GM12878 (cell line): Measurements from ENCODE around the gene ABHD11. TPM values are rescaled to one million over a fixed set of nuclear protein-coding genes. Genes with fewer than 3 reads are reported as not detected.

Experiments
- ATAC-seq: fragments of 200-7000 bp; cut with Tn5 transposase; 3 replicates; pipeline ENCODE4 v1.9.1; 2020; ENCODE audit warnings: mild to moderate bottlenecking, moderate library complexity
- BruUV-seq: library from RNA; stranded (reverse); fragments of 400-500 nt; replicated peaks from 2 replicates; lab custom pipeline; 2021; lab: Mats Ljungman, UMichigan
- CTCF ChIA-PET: fragments of 300-600 bp; sonication (Branson Sonifier 250); formaldehyde crosslinking; extraction: SDS; loops from one replicate; lab custom pipeline; 2021; ENCODE audit warnings: inconsistent platforms; lab: Yijun Ruan, JAX
- POLR2A ChIA-PET: fragments of 350-600 bp; formaldehyde crosslinking; extraction: SDS; loops from one replicate; lab custom pipeline; 2021; ENCODE audit warnings: inconsistent platforms; lab: Charles Lee
- RAD21 ChIA-PET: fragments of 300-600 bp; sonication (Branson Sonifier 250); formaldehyde crosslinking; loops from one replicate; lab custom pipeline; 2023; ENCODE audit warnings: antibody characterized with exemption; ENCODE audit not compliant: unreplicated experiment; lab: Charles Lee
- SMC1A ChIA-PET: fragments of 300-600 bp; sonication (Branson Sonifier 250); formaldehyde crosslinking; loops from one replicate; lab custom pipeline; 2023; ENCODE audit not compliant: unreplicated experiment, uncharacterized antibody; lab: Charles Lee
- DNase-seq: peaks from one replicate; pipeline ENCODE4 v3.0.0-alpha.2; 2011; ENCODE audit warnings: low read depth, low spot score
- FAIRE-seq: peaks from 3 replicates; lab custom pipeline; 2011; peaks lifted over from hg19 to GRCh38; lab: Jason Lieb, UNC
- H2AFZ ChIP-seq: 2 replicates; pipeline ENCODE4 v1.6.0; 2011; ENCODE audit warnings: low read depth, low read length, control low read depth; ENCODE audit not compliant: control insufficient read depth
- H3K27ac ChIP-seq: 2 replicates; pipeline ENCODE4 v1.5.1; 2011; ENCODE audit warnings: control low read depth; ENCODE audit not compliant: control insufficient read depth, insufficient read depth
- H3K27me3 ChIP-seq, 2 experiments: replicated peaks in 1 of 2; 2 replicates each; pipeline versions ENCODE4 v1.6.0 to v1.6.1; 2011; ENCODE audit warnings: low read length in 1 of 2; ENCODE audit not compliant: control insufficient read depth in 2 of 2, insufficient read depth in 2 of 2
- H3K36me3 ChIP-seq, 2 experiments: 2 replicates each; pipeline ENCODE4 v1.5.1; 2011; ENCODE audit warnings: low read length in 1 of 2; ENCODE audit not compliant: control insufficient read depth in 2 of 2, insufficient read depth in 2 of 2
- H3K4me1 ChIP-seq: 2 replicates; pipeline ENCODE4 v1.6.1; 2011; ENCODE audit warnings: mild to moderate bottlenecking, low read length, moderate library complexity, mixed read lengths; ENCODE audit not compliant: control insufficient read depth, insufficient read depth
- H3K4me2 ChIP-seq: 2 replicates; pipeline ENCODE4 v1.6.0; 2011; ENCODE audit warnings: control low read depth; ENCODE audit not compliant: control insufficient read depth, insufficient read depth
- H3K4me3 ChIP-seq: fragments of 200-600 bp; sonication (generic); 2 replicates; pipeline ENCODE4 v1.5.1; 2016
- H3K79me2 ChIP-seq: 2 replicates; pipeline ENCODE4 v1.6.0; 2011; ENCODE audit warnings: low read length; ENCODE audit not compliant: control insufficient read depth, insufficient read depth
- H3K9ac ChIP-seq: 2 replicates; pipeline ENCODE4 v1.8.0; 2011; ENCODE audit warnings: low read length, control low read depth, mixed read lengths; ENCODE audit not compliant: control insufficient read depth, insufficient read depth
- H3K9me3 ChIP-seq: replicated peaks from 3 replicates; pipeline ENCODE4 v1.5.1; 2011; ENCODE audit warnings: mild to moderate bottlenecking, low read length; ENCODE audit not compliant: control insufficient read depth, insufficient read depth
- H4K20me1 ChIP-seq: 2 replicates; pipeline ENCODE4 v1.6.0; 2011; ENCODE audit not compliant: control insufficient read depth, insufficient read depth
- BCL11A ChIP-seq: IDR thresholded peaks from 2 replicates; pipeline ENCODE4 v1.6.1; 2011; ENCODE audit warnings: low read depth, low read length
- KDM1A ChIP-seq: fragments of 200-600 bp; sonication (generic); IDR thresholded peaks from 2 replicates; pipeline ENCODE4 v1.6.1; 2016; ENCODE audit warnings: borderline replicate concordance
- MTA3 ChIP-seq: IDR thresholded peaks from 2 replicates; pipeline ENCODE4 v1.6.1; 2012; ENCODE audit warnings: low read length, inconsistent platforms, borderline replicate concordance
- MYC ChIP-seq: IDR thresholded peaks from 2 replicates; pipeline ENCODE4 v1.6.1; 2011; ENCODE audit warnings: mild to moderate bottlenecking, low read length, moderate library complexity, inconsistent platforms; ENCODE audit not compliant: insufficient read depth, insufficient replicate concordance, insufficient read length, severe bottlenecking
- POU2F2 ChIP-seq: IDR thresholded peaks from 3 replicates; pipeline ENCODE4 v1.6.1; 2011; ENCODE audit warnings: low read depth, mild to moderate bottlenecking, low read length, borderline replicate concordance
- RCOR1 ChIP-seq: conservative IDR thresholded peaks from 2 replicates; pipeline ENCODE4 v1.6.1; 2012; ENCODE audit warnings: low read depth, low read length, improper control_type of control experiment
- SUZ12 ChIP-seq: fragments of 200-600 bp; sonication (generic); IDR thresholded peaks from one replicate; pipeline ENCODE4 v1.6.1; 2018; ENCODE audit warnings: antibody characterized with exemption, mild to moderate bottlenecking; ENCODE audit not compliant: unreplicated experiment
- YBX1 ChIP-seq: fragments of 450-650 bp; IDR thresholded peaks from 2 replicates; pipeline ENCODE4 v1.6.1; 2016; ENCODE audit warnings: antibody characterized with exemption
- ZBED1 ChIP-seq: IDR thresholded peaks from 2 replicates; pipeline ENCODE4 v1.6.1; 2016; ENCODE audit warnings: borderline replicate concordance
- WGBS: methylation state at CpG from one replicate; pipeline ENCODE4 v1.1.6; 2016; ENCODE audit warnings: low lambda C conversion rate; ENCODE audit not compliant: insufficient replicate concordance, insufficient coverage; ENCODE audit errors: missing lambda C conversion rate; 5-methylcytosine and 5-hydroxymethylcytosine counted together
- in situ Hi-C: fragments of 300-500 bp; cut with MboI; formaldehyde crosslinking; loops from 9 replicates; pipeline ENCODE4 v1.14.3; 2018; ENCODE audit warnings: mixed read lengths
- intact Hi-C: fragments of 100-400 bp; cut with micrococcal nuclease; formaldehyde crosslinking; loops from one replicate; pipeline ENCODE4 v1.14.2; 2022; ENCODE audit not compliant: unreplicated experiment
- polyA plus RNA-seq, 11 experiments: library from polyadenylated mRNA; depleted of rRNA in 4 of 11; unstranded in 6 of 11; stranded (reverse) in 5 of 11; fragments of >200 nt; fragmentation: Nextera tagmentation in 4 of 11; fragmentation: Illumina TruSeq in 1 of 11; extraction: Ambion mirVana in 4 of 11; extraction: Trizol in 1 of 11; gene quantifications; 1 replicate in 1 of 11; 2 replicates in 10 of 11; pipeline versions ENCODE4 v1.2.1 to v1.2.3, GENCODE V29; 2011 to 2016; ENCODE audit warnings: inconsistent platforms in 2 of 11, missing spikeins in 2 of 11, low read depth in 1 of 11
- total RNA-seq, 4 experiments: library from RNA; depleted of rRNA in 3 of 4; stranded (reverse); fragments of >200 nt in 3 of 4; fragmentation: Illumina TruSeq in 1 of 4; extraction: Trizol in 1 of 4; gene quantifications; 2 replicates each; pipeline versions ENCODE4 v1.2.1 to v1.2.3, GENCODE V29; 2013 to 2021
- TF ChIP-seq, protein P1 (sequence below): fragments of 450-650 bp; IDR thresholded peaks from 2 replicates; pipeline ENCODE4 v1.6.1; 2017; ENCODE audit warnings: low read depth, mild to moderate bottlenecking, moderate library complexity
- TF ChIP-seq, protein P2 (sequence below): fragments of 450-650 bp; IDR thresholded peaks from 2 replicates; pipeline ENCODE4 v1.6.1; 2017; ENCODE audit warnings: mild to moderate bottlenecking, moderate library complexity

The ABHD11 gene
- total and polyA plus RNA-seq, 10 of the 15 experiments (the other 5 are each of a cell fraction or from before 2014, with no cell fraction given) = 2.8 to 24.8 (median 10.1) TPM

DNA sequence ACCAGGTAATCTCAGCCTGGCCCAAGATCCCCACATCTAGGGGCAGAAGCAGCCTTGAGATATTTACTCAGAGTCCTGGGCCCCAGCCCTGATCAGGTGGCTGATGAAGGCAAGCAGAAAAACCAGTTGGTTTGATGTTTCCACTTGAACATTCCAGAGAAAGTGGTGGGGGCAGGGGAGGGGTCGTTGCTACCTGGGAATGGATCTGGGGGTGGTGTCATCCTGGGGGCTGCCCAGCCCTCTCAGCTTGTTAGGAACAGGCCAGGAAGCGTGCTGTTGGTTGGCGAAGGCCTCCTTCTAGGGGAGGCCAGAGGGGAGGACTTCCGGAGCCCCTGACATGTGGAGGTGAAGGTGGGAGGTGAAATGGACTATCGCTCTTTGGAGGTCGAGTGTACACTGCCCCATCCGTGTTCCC is 3.7 kb upstream of the ABHD11 start (continued):
- no peak for TF ChIP-seq YBX1
- TF ChIP-seq, all 136 proteins: peak for 0

DNA sequence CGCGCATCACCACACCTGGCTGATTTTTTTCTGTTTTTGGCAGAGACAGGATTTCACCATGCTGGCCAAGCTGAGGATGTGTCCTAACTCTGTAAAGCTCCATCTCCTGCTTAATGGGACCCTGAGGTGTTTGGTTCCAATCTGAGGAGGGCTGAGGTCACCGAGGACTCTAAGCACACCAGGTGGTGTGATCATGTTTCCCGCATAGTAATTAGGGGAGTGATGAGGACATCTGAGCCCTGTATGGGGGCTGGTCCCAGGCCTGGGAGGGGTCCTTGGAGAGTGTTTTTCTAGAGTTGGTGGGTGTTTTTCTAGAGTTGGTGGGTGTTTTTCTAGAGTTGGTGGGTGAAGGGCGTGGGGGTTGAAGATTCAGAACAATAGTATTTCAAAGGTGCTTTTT is 3.0 kb upstream of the ABHD11 start:
- no peak overlapping the region for H3K9ac ChIP-seq
- BruUV-seq = no TSS peak
- TF ChIP-seq, protein P1, sequence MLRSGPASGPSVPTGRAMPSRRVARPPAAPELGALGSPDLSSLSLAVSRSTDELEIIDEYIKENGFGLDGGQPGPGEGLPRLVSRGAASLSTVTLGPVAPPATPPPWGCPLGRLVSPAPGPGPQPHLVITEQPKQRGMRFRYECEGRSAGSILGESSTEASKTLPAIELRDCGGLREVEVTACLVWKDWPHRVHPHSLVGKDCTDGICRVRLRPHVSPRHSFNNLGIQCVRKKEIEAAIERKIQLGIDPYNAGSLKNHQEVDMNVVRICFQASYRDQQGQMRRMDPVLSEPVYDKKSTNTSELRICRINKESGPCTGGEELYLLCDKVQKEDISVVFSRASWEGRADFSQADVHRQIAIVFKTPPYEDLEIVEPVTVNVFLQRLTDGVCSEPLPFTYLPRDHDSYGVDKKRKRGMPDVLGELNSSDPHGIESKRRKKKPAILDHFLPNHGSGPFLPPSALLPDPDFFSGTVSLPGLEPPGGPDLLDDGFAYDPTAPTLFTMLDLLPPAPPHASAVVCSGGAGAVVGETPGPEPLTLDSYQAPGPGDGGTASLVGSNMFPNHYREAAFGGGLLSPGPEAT = no peak
- TF ChIP-seq MTA3 = no peak
- TF ChIP-seq RCOR1 = no peak
- no peak for TF ChIP-seq KDM1A
- TF ChIP-seq, protein P2, sequence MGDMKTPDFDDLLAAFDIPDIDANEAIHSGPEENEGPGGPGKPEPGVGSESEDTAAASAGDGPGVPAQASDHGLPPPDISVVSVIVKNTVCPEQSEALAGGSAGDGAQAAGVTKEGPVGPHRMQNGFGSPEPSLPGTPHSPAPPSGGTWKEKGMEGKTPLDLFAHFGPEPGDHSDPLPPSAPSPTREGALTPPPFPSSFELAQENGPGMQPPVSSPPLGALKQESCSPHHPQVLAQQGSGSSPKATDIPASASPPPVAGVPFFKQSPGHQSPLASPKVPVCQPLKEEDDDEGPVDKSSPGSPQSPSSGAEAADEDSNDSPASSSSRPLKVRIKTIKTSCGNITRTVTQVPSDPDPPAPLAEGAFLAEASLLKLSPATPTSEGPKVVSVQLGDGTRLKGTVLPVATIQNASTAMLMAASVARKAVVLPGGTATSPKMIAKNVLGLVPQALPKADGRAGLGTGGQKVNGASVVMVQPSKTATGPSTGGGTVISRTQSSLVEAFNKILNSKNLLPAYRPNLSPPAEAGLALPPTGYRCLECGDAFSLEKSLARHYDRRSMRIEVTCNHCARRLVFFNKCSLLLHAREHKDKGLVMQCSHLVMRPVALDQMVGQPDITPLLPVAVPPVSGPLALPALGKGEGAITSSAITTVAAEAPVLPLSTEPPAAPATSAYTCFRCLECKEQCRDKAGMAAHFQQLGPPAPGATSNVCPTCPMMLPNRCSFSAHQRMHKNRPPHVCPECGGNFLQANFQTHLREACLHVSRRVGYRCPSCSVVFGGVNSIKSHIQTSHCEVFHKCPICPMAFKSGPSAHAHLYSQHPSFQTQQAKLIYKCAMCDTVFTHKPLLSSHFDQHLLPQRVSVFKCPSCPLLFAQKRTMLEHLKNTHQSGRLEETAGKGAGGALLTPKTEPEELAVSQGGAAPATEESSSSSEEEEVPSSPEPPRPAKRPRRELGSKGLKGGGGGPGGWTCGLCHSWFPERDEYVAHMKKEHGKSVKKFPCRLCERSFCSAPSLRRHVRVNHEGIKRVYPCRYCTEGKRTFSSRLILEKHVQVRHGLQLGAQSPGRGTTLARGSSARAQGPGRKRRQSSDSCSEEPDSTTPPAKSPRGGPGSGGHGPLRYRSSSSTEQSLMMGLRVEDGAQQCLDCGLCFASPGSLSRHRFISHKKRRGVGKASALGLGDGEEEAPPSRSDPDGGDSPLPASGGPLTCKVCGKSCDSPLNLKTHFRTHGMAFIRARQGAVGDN = no peak
- TF ChIP-seq ZBED1 = no peak
- TF ChIP-seq MYC = no peak
- no peak for TF ChIP-seq POU2F2
- no peak for TF ChIP-seq BCL11A
- no peak for TF ChIP-seq SUZ12
- DNase-seq (no peak), FAIRE-seq (no peak), ATAC-seq (no peak)
- SMC1A ChIA-PET = no interaction called here
- H3K27ac ChIP-seq = no peak overlapping the region
- H3K36me3 ChIP-seq = peaks cover 0 to 8% of the 10 kb centered on the region in 2 experiments; a peak in 2 of 4 replicates
- no peak overlapping the region for H3K4me3 ChIP-seq
- POLR2A ChIA-PET = interaction anchor here (0.6 kb wide), 1 partner anchor 135 kb away, joined by 4 read pairs; no protein-coding TSS in a partner anchor
- CTCF ChIA-PET = interaction anchor here (0.8 kb wide), 1 partner anchor 114 kb away, joined by 3 read pairs; no protein-coding TSS in a partner anchor
- H4K20me1 ChIP-seq = no peaks in the 10 kb centered on the region
- RAD21 ChIA-PET = no interaction called here
- in situ Hi-C loops (no loop called here), intact Hi-C loops (no loop called here)
- H3K79me2 ChIP-seq = no peaks in the 10 kb centered on the region; the same call in 1 of the 2 replicates
- H2AFZ ChIP-seq = no peak overlapping the region
- H3K27me3 ChIP-seq = no peaks in the 10 kb centered on the region
- no peak overlapping the region for H3K4me2 ChIP-seq
- no peaks in the 10 kb centered on the region for H3K9me3 ChIP-seq
- 79% methylated on average over 5 of the region's 5 CpGs for WGBS
- no peaks in the 10 kb centered on the region; the same call in 1 of the 2 replicates for H3K4me1 ChIP-seq
